ENCODE measurements around the gene SLC17A3.

SLC17A3 gene

GRCh38 chr6:25878721-25879322 is 4.8 kb upstream of the SLC17A3 start:
- Mint-ChIP-seq H3K27me3 (peaks cover 5% of the 10 kb centered on the region), H3K4me1 (peaks cover 14% of the 10 kb centered on the region), H3K9me3 (no peaks in the 10 kb centered on the region), H3K27ac (no peak overlapping the region), H3K36me3 (ENCODE audit: low read depth) (no peaks in the 10 kb centered on the region), H3K4me3 (no peak overlapping the region)
- DNase-seq = no peak
- ATAC-seq = no peak

GRCh38 chr6:25875926-25876602 is 2.0 kb upstream of the SLC17A3 start:
- DNase-seq (no peak), ATAC-seq (no peak)
- peaks cover 21% of the 10 kb centered on the region for H3K4me1 Mint-ChIP-seq
- no peaks in the 10 kb centered on the region for H3K36me3 Mint-ChIP-seq (ENCODE audit: low read depth)
- no peak overlapping the region for H3K27ac Mint-ChIP-seq
- H3K27me3 Mint-ChIP-seq = peaks cover 5% of the 10 kb centered on the region
- peaks cover 4% of the 10 kb centered on the region for H3K9me3 Mint-ChIP-seq
- H3K4me3 Mint-ChIP-seq = no peak overlapping the region

GRCh38 chr6:25875563-25875905 is 1.5 kb upstream of the SLC17A3 start:
- Mint-ChIP-seq H3K4me1 (peaks cover 21% of the 10 kb centered on the region), H3K27ac (no peak overlapping the region), H3K36me3 (ENCODE audit: low read depth) (no peaks in the 10 kb centered on the region), H3K27me3 (peaks cover 5% of the 10 kb centered on the region), H3K9me3 (peaks cover 4% of the 10 kb centered on the region), H3K4me3 (no peak overlapping the region)
- ATAC-seq = no peak
- no peak for DNase-seq

GRCh38 chr6:25874822-25875562 is 949 bp upstream of the SLC17A3 start:
- Mint-ChIP-seq H3K27ac (no peak overlapping the region), H3K9me3 (peaks cover 4% of the 10 kb centered on the region), H3K36me3 (ENCODE audit: low read depth) (no peaks in the 10 kb centered on the region), H3K4me1 (peaks cover 21% of the 10 kb centered on the region), H3K27me3 (peaks cover 5% of the 10 kb centered on the region), H3K4me3 (no peak overlapping the region)
- DNase-seq (no peak), ATAC-seq (no peak)

GRCh38 chr6:25872814-25873213 is 1.2 kb downstream of the SLC17A3 start:
- no peak for DNase-seq
- no peak for ATAC-seq
- no peak overlapping the region for H3K4me3 Mint-ChIP-seq
- H3K27ac Mint-ChIP-seq = no peak overlapping the region
- H3K36me3 Mint-ChIP-seq (ENCODE audit: low read depth) = no peaks in the 10 kb centered on the region
- peaks cover 21% of the 10 kb centered on the region for H3K4me1 Mint-ChIP-seq
- H3K9me3 Mint-ChIP-seq = peaks cover 4% of the 10 kb centered on the region
- H3K27me3 Mint-ChIP-seq = peaks cover 2% of the 10 kb centered on the region

- H3K27me3 Mint-ChIP-seq = no peaks in the 10 kb centered on the region
- H3K9me3 Mint-ChIP-seq = peaks cover 4% of the 10 kb centered on the region
- ATAC-seq (no peak), DNase-seq (no peak)
- H3K27ac Mint-ChIP-seq = no peak overlapping the region
- H3K4me3 Mint-ChIP-seq = no peak overlapping the region
- peaks cover 25% of the 10 kb centered on the region for H3K4me1 Mint-ChIP-seq
- H3K36me3 Mint-ChIP-seq (ENCODE audit: low read depth) = no peaks in the 10 kb centered on the region
Measured at GRCh38 chr6:25869840-25870239, 4.2 kb downstream of the SLC17A3 start.

GRCh38 chr6:25868436-25869183 is 5.4 kb downstream of the SLC17A3 start:
- Mint-ChIP-seq H3K36me3 (ENCODE audit: low read depth) (no peaks in the 10 kb centered on the region), H3K9me3 (peaks cover 4% of the 10 kb centered on the region), H3K4me1 (peaks cover 23% of the 10 kb centered on the region), H3K27me3 (no peaks in the 10 kb centered on the region), H3K27ac (no peak overlapping the region), H3K4me3 (no peak overlapping the region)
- no peak for DNase-seq
- ATAC-seq = no peak

GRCh38 chr6:25866011-25866410 is 8.0 kb downstream of the SLC17A3 start:
- no peak overlapping the region for H3K4me3 Mint-ChIP-seq
- DNase-seq (no peak), ATAC-seq (no peak)
- no peak overlapping the region for H3K27ac Mint-ChIP-seq
- peaks cover 16% of the 10 kb centered on the region for H3K4me1 Mint-ChIP-seq
- H3K9me3 Mint-ChIP-seq = no peaks in the 10 kb centered on the region
- no peaks in the 10 kb centered on the region for H3K27me3 Mint-ChIP-seq
- no peaks in the 10 kb centered on the region for H3K36me3 Mint-ChIP-seq (ENCODE audit: low read depth)

- no peak overlapping the region for H3K4me3 Mint-ChIP-seq
- no peak overlapping the region for H3K27ac Mint-ChIP-seq
- no peak for ATAC-seq
- no peaks in the 10 kb centered on the region for H3K36me3 Mint-ChIP-seq (ENCODE audit: low read depth)
- H3K4me1 Mint-ChIP-seq = peaks cover 16% of the 10 kb centered on the region
- no peaks in the 10 kb centered on the region for H3K27me3 Mint-ChIP-seq
- no peak for DNase-seq
- H3K9me3 Mint-ChIP-seq = no peaks in the 10 kb centered on the region
Measured at GRCh38 chr6:25863360-25863759, 10.7 kb downstream of the SLC17A3 start.

GRCh38 chr6:25862199-25862598 is 11.8 kb downstream of the SLC17A3 start:
- Mint-ChIP-seq H3K36me3 (ENCODE audit: low read depth) (no peaks in the 10 kb centered on the region), H3K27ac (no peak overlapping the region), H3K4me3 (no peak overlapping the region), H3K27me3 (no peaks in the 10 kb centered on the region), H3K4me1 (peaks cover 16% of the 10 kb centered on the region), H3K9me3 (no peaks in the 10 kb centered on the region)
- DNase-seq = no peak
- no peak for ATAC-seq

GRCh38 chr6:25852756-25853155 is 21.3 kb downstream of the SLC17A3 start:
- Mint-ChIP-seq H3K27me3 (no peaks in the 10 kb centered on the region), H3K4me3 (no peak overlapping the region), H3K9me3 (peaks cover 3% of the 10 kb centered on the region), H3K27ac (no peak overlapping the region), H3K36me3 (ENCODE audit: low read depth) (no peaks in the 10 kb centered on the region), H3K4me1 (peaks cover 3% of the 10 kb centered on the region)
- DNase-seq (no peak), ATAC-seq (no peak)

- DNase-seq (no peak), ATAC-seq (no peak)
- Mint-ChIP-seq H3K27me3 (peaks cover 3% of the 10 kb centered on the region), H3K4me1 (peaks cover 3% of the 10 kb centered on the region), H3K27ac (no peak overlapping the region), H3K4me3 (no peak overlapping the region), H3K36me3 (ENCODE audit: low read depth) (no peaks in the 10 kb centered on the region), H3K9me3 (peaks cover 3% of the 10 kb centered on the region)
Measured at GRCh38 chr6:25851961-25852360, 22.1 kb downstream of the SLC17A3 start.

GRCh38 chr6:25844518-25844917 is 29.5 kb downstream of the SLC17A3 start:
- no peak overlapping the region for H3K4me3 Mint-ChIP-seq
- no peaks in the 10 kb centered on the region for H3K4me1 Mint-ChIP-seq
- no peak for ATAC-seq
- no peak for DNase-seq
- no peaks in the 10 kb centered on the region for H3K36me3 Mint-ChIP-seq (ENCODE audit: low read depth)
- H3K27ac Mint-ChIP-seq = no peak overlapping the region
- H3K27me3 Mint-ChIP-seq = peaks cover 8% of the 10 kb centered on the region
- H3K9me3 Mint-ChIP-seq = no peaks in the 10 kb centered on the region

- Mint-ChIP-seq H3K4me3 (no peak overlapping the region), H3K27ac (no peak overlapping the region), H3K27me3 (peaks cover 8% of the 10 kb centered on the region), H3K9me3 (no peaks in the 10 kb centered on the region), H3K36me3 (ENCODE audit: low read depth) (no peaks in the 10 kb centered on the region), H3K4me1 (no peaks in the 10 kb centered on the region)
- ATAC-seq (peak; percentile 97), DNase-seq (no peak)
Measured at GRCh38 chr6:25842526-25842925, 31.5 kb downstream of the SLC17A3 start.

All from activated naive CD8-positive, alpha-beta T cell treated with anti-CD3 and anti-CD28 coated beads, Interleukin-2, amount 50 U/mL, for 24 hours (primary cell).